Dendritic cell treated with granulocyte-macrophage colony-stimulating factor and Interleukin-4, amounts not matched to agents 40 ng/mL and 50 ng/mL, for 4 days (primary cell): Measurements from ENCODE around the gene OR13C5.

Experiments
- H3K27ac Mint-ChIP-seq: one replicate; pipeline ENCODE4 v1.8.0; 2022; ENCODE audit warnings: mild to moderate bottlenecking, mixed read lengths
- H3K27me3 Mint-ChIP-seq: one replicate; pipeline ENCODE4 v1.8.0; 2022; ENCODE audit warnings: mild to moderate bottlenecking, mixed read lengths
- H3K36me3 Mint-ChIP-seq: one replicate; pipeline ENCODE4 v1.8.0; 2022; ENCODE audit warnings: low read depth, mixed read lengths
- H3K4me1 Mint-ChIP-seq: one replicate; pipeline ENCODE4 v1.8.0; 2022; ENCODE audit warnings: low read depth, mixed read lengths
- H3K4me3 Mint-ChIP-seq: one replicate; pipeline ENCODE4 v1.8.0; 2022; ENCODE audit warnings: mild to moderate bottlenecking, moderate library complexity, mixed read lengths
- H3K9me3 Mint-ChIP-seq: one replicate; pipeline ENCODE4 v1.8.0; 2022; ENCODE audit warnings: mixed read lengths
- intact Hi-C: fragments of 100-400 bp; cut with micrococcal nuclease; formaldehyde crosslinking; loops from one replicate; pipeline ENCODE4 v1.15.0; 2022

OR13C5 gene

GRCh38 chr9:104577263-104577662, 21.9 kb downstream of the OR13C5 start:
- peaks cover 14% of the 10 kb centered on the region for H3K9me3 Mint-ChIP-seq
- H3K27me3 Mint-ChIP-seq: no peaks in the 10 kb centered on the region
- no peaks in the 10 kb centered on the region for H3K4me1 Mint-ChIP-seq
- intact Hi-C loops: no loop called here
- H3K36me3 Mint-ChIP-seq: no peaks in the 10 kb centered on the region
- H3K27ac Mint-ChIP-seq: no peak overlapping the region
- H3K4me3 Mint-ChIP-seq: no peak overlapping the region

GRCh38 chr9:104575456-104575855, 23.8 kb downstream of the OR13C5 start:
- Mint-ChIP-seq H3K36me3 (no peaks in the 10 kb centered on the region), H3K27ac (no peak overlapping the region), H3K27me3 (no peaks in the 10 kb centered on the region), H3K4me1 (no peaks in the 10 kb centered on the region), H3K4me3 (no peak overlapping the region), H3K9me3 (peaks cover 23% of the 10 kb centered on the region)
- intact Hi-C loops: no loop called here

GRCh38 chr9:104572612-104573011, 26.6 kb downstream of the OR13C5 start:
- Mint-ChIP-seq H3K27me3 (no peaks in the 10 kb centered on the region), H3K36me3 (no peaks in the 10 kb centered on the region), H3K27ac (no peak overlapping the region), H3K4me1 (no peaks in the 10 kb centered on the region), H3K4me3 (no peak overlapping the region), H3K9me3 (peaks cover 38% of the 10 kb centered on the region)
- intact Hi-C loops: no loop called here

GRCh38 chr9:104568868-104569267, 30.3 kb downstream of the OR13C5 start, which contains the start of gene OR13C8:
Gene OR13C8 (plus strand): TSS chr9:104569168. CDS start chr9:104569168, 0 bp downstream.
- H3K36me3 Mint-ChIP-seq: no peaks in the 10 kb centered on the region
- H3K27me3 Mint-ChIP-seq: no peaks in the 10 kb centered on the region
- H3K4me3 Mint-ChIP-seq: no peak within 1 kb of the TSS
- H3K27ac Mint-ChIP-seq: no peak within 1 kb of the TSS
- H3K9me3 Mint-ChIP-seq: peaks cover 38% of the 10 kb centered on the region
- no peaks in the 10 kb centered on the region for H3K4me1 Mint-ChIP-seq
- intact Hi-C loops: no loop called here

- Mint-ChIP-seq H3K4me1 (no peaks in the 10 kb centered on the region), H3K27me3 (no peaks in the 10 kb centered on the region), H3K27ac (no peak overlapping the region), H3K36me3 (no peaks in the 10 kb centered on the region), H3K4me3 (no peak overlapping the region), H3K9me3 (peaks cover 13% of the 10 kb centered on the region)
- intact Hi-C loops: no loop called here
Measured at GRCh38 chr9:104564358-104564757, 34.9 kb downstream of the OR13C5 start.

- Mint-ChIP-seq H3K27me3 (no peaks in the 10 kb centered on the region), H3K36me3 (no peaks in the 10 kb centered on the region), H3K9me3 (peaks cover 40% of the 10 kb centered on the region), H3K4me1 (no peaks in the 10 kb centered on the region), H3K4me3 (no peak overlapping the region), H3K27ac (no peak overlapping the region)
- intact Hi-C loops: no loop called here
Measured at GRCh38 chr9:104556830-104557634, 42.2 kb downstream of the OR13C5 start.

GRCh38 chr9:104555521-104555920, 43.7 kb downstream of the OR13C5 start:
- Mint-ChIP-seq H3K27me3 (no peaks in the 10 kb centered on the region), H3K4me1 (no peaks in the 10 kb centered on the region), H3K4me3 (no peak overlapping the region), H3K9me3 (peaks cover 40% of the 10 kb centered on the region), H3K27ac (no peak overlapping the region), H3K36me3 (no peaks in the 10 kb centered on the region)
- intact Hi-C loops: no loop called here

GRCh38 chr9:104553261-104553660, 46.0 kb downstream of the OR13C5 start:
- intact Hi-C loops: no loop called here
- Mint-ChIP-seq H3K4me1 (no peaks in the 10 kb centered on the region), H3K36me3 (no peaks in the 10 kb centered on the region), H3K27ac (no peak overlapping the region), H3K4me3 (no peak overlapping the region), H3K27me3 (no peaks in the 10 kb centered on the region), H3K9me3 (peaks cover 21% of the 10 kb centered on the region)
